Immature natural killer cell (primary cell): Measurements from ENCODE around the gene AQP3. TPM values are rescaled to one million over a fixed set of nuclear protein-coding genes. Genes with fewer than 3 reads are reported as not detected.

ENCODE experiments used
- DNase-seq, 3 donors: peaks; one replicate each; pipeline ENCODE4 v3.0.0; 2022; ENCODE audit warnings: mixed read lengths in 1 of 3
- H3K27ac Mint-ChIP-seq, 6 donors: one replicate each; pipeline ENCODE4 v1.8.0; 2020; ENCODE audit warnings: mixed read lengths in 6 of 6, mild to moderate bottlenecking in 5 of 6, inconsistent platforms in 4 of 6, moderate library complexity in 3 of 6
- H3K27me3 Mint-ChIP-seq, 3 donors: one replicate each; pipeline ENCODE4 v1.8.0; 2020 to 2021; ENCODE audit warnings: low read depth in 3 of 3, mild to moderate bottlenecking in 3 of 3, mixed read lengths in 3 of 3, moderate library complexity in 3 of 3, inconsistent platforms in 1 of 3
- H3K36me3 Mint-ChIP-seq, 3 donors: one replicate each; pipeline ENCODE4 v1.8.0; 2020; ENCODE audit warnings: mixed read lengths in 3 of 3, inconsistent platforms in 2 of 3, mild to moderate bottlenecking in 2 of 3
- H3K4me1 Mint-ChIP-seq, 2 donors: one replicate each; pipeline ENCODE4 v1.8.0; 2020; ENCODE audit warnings: inconsistent platforms in 2 of 2, mild to moderate bottlenecking in 2 of 2, mixed read lengths in 2 of 2, moderate library complexity in 1 of 2
- H3K4me3 Mint-ChIP-seq, 5 donors: one replicate each; pipeline ENCODE4 v1.8.0; 2020; ENCODE audit warnings: mild to moderate bottlenecking in 5 of 5, mixed read lengths in 5 of 5, inconsistent platforms in 3 of 5, moderate library complexity in 3 of 5
- H3K9me3 Mint-ChIP-seq, 6 donors: one replicate each; pipeline ENCODE4 v1.8.0; 2020; ENCODE audit warnings: mild to moderate bottlenecking in 6 of 6, mixed read lengths in 6 of 6, inconsistent platforms in 4 of 6, moderate library complexity in 3 of 6
- polyA plus RNA-seq, 3 donors: library from polyadenylated mRNA; unstranded; fragments of 300-500 nt; fragmentation: Illumina TruSeq; gene quantifications; one replicate each; pipeline ENCODE4 v1.2.3, GENCODE V29; 2021

AQP3 gene
- polyA plus RNA-seq, 3 donors from 2014 or later: 5.2 to 7.9 (median 5.4) TPM

- no peak overlapping the region for H3K27ac Mint-ChIP-seq
- no peaks in the 10 kb centered on the region for H3K9me3 Mint-ChIP-seq
- peaks cover 0 to 4% (median 0%) of the 10 kb centered on the region in 3 donors for H3K36me3 Mint-ChIP-seq
- H3K4me3 Mint-ChIP-seq: no peak overlapping the region
- H3K4me1 Mint-ChIP-seq: peaks cover 22 to 27% of the 10 kb centered on the region in 2 donors
- DNase-seq: no peak
- peaks cover 0 to 1% (median 0%) of the 10 kb centered on the region in 3 donors for H3K27me3 Mint-ChIP-seq
Measured at GRCh38 chr9:33443047-33443446, 4.3 kb downstream of the AQP3 start.

- DNase-seq: no peak
- Mint-ChIP-seq H3K27me3 (peaks cover 0 to 1% (median 0%) of the 10 kb centered on the region in 3 donors), H3K9me3 (no peaks in the 10 kb centered on the region), H3K36me3 (peaks cover 0 to 4% (median 0%) of the 10 kb centered on the region in 3 donors), H3K4me3 (no peak overlapping the region), H3K4me1 (peaks cover 15 to 19% of the 10 kb centered on the region in 2 donors), H3K27ac (no peak overlapping the region)
Measured at GRCh38 chr9:33442125-33442524, 5.3 kb downstream of the AQP3 start.

- Mint-ChIP-seq H3K9me3 (no peaks in the 10 kb centered on the region), H3K36me3 (peaks cover 0 to 4% (median 0%) of the 10 kb centered on the region in 3 donors), H3K27me3 (peaks cover 0 to 2% (median 0%) of the 10 kb centered on the region in 3 donors), H3K27ac (no peak overlapping the region), H3K4me1 (peaks cover 3 to 5% of the 10 kb centered on the region in 2 donors), H3K4me3 (no peak overlapping the region)
- no peak for DNase-seq
Measured at GRCh38 chr9:33440609-33441008, 6.8 kb downstream of the AQP3 start.

GRCh38 chr9:33440204-33440603 is 7.2 kb downstream of the AQP3 start:
- peak overlapping the region in 1 of 6 donors; percentile 36 for H3K27ac Mint-ChIP-seq

DNA sequence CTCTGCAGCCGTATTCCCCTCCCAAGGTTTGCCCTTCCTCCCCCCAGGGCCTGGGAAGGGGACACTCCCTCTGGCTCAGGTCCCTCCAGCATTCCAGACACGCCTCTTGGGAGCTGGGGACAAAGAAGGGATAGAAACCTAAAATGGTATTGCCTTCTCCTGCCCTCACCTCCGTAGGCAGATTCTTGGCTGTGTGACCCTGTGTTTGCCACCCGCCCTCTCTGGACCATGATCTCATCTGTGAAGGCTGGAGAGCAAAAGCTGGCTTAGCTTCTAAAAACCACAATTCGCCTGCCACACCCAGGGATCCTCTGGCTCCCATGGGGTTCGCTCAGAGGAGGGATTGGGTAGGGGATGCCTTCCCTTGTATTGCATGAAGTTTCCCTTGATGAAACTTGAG is 7.7 kb downstream of the AQP3 start:
- DNase-seq: no peak

More at GRCh38 chr9:33440204-33440603, 7.2 kb downstream of the AQP3 start:
- no peak for DNase-seq
- Mint-ChIP-seq H3K27me3 (peaks cover 0 to 4% (median 0%) of the 10 kb centered on the region in 3 donors), H3K4me3 (no peak overlapping the region), H3K9me3 (no peaks in the 10 kb centered on the region), H3K36me3 (peaks cover 0 to 4% (median 0%) of the 10 kb centered on the region in 3 donors), H3K4me1 (peaks cover 2 to 3% of the 10 kb centered on the region in 2 donors)

GRCh38 chr9:33438926-33439680 is 8.3 kb downstream of the AQP3 start:
- Mint-ChIP-seq H3K4me3 (no peak overlapping the region), H3K27me3 (peaks cover 0 to 4% (median 3%) of the 10 kb centered on the region in 3 donors), H3K9me3 (no peaks in the 10 kb centered on the region), H3K27ac (no peak overlapping the region), H3K36me3 (peaks cover 0 to 4% (median 0%) of the 10 kb centered on the region in 3 donors), H3K4me1 (no peaks in the 10 kb centered on the region)
- no peak for DNase-seq

More for the DNA sequence above, 7.7 kb downstream of the AQP3 start:
- Mint-ChIP-seq H3K27ac (no peak overlapping the region), H3K4me3 (no peak overlapping the region), H3K4me1 (no peaks in the 10 kb centered on the region), H3K36me3 (peaks cover 0 to 4% (median 0%) of the 10 kb centered on the region in 3 donors), H3K9me3 (no peaks in the 10 kb centered on the region), H3K27me3 (peaks cover 0 to 4% (median 0%) of the 10 kb centered on the region in 3 donors)

- no peaks in the 10 kb centered on the region for H3K4me1 Mint-ChIP-seq
- H3K4me3 Mint-ChIP-seq: no peak overlapping the region
- H3K27ac Mint-ChIP-seq: peak overlapping the region in 1 of 6 donors; percentile 6
- H3K36me3 Mint-ChIP-seq: peaks cover 0 to 4% (median 0%) of the 10 kb centered on the region in 3 donors
- no peak for DNase-seq
- H3K27me3 Mint-ChIP-seq: peaks cover 0 to 4% (median 4%) of the 10 kb centered on the region in 3 donors
- no peaks in the 10 kb centered on the region for H3K9me3 Mint-ChIP-seq
Measured at GRCh38 chr9:33437898-33438297, 9.5 kb downstream of the AQP3 start.

- Mint-ChIP-seq H3K36me3 (peaks cover 0 to 4% (median 0%) of the 10 kb centered on the region in 3 donors), H3K9me3 (no peaks in the 10 kb centered on the region), H3K4me3 (no peak overlapping the region), H3K27ac (no peak overlapping the region), H3K27me3 (peaks cover 0 to 4% (median 4%) of the 10 kb centered on the region in 3 donors), H3K4me1 (no peaks in the 10 kb centered on the region)
- no peak for DNase-seq
Measured at GRCh38 chr9:33437205-33437604, 10.2 kb downstream of the AQP3 start.

GRCh38 chr9:33436445-33436844 is 10.9 kb downstream of the AQP3 start:
- Mint-ChIP-seq H3K9me3 (no peaks in the 10 kb centered on the region), H3K27ac (no peak overlapping the region), H3K4me3 (no peak overlapping the region), H3K27me3 (peaks cover 0 to 4% (median 4%) of the 10 kb centered on the region in 3 donors), H3K36me3 (peaks cover 0 to 4% (median 0%) of the 10 kb centered on the region in 3 donors), H3K4me1 (no peaks in the 10 kb centered on the region)
- no peak for DNase-seq

- no peak overlapping the region for H3K4me3 Mint-ChIP-seq
- H3K36me3 Mint-ChIP-seq: peaks cover 0 to 4% (median 0%) of the 10 kb centered on the region in 3 donors
- H3K27me3 Mint-ChIP-seq: peaks cover 0 to 4% (median 4%) of the 10 kb centered on the region in 3 donors
- DNase-seq: no peak
- no peaks in the 10 kb centered on the region for H3K4me1 Mint-ChIP-seq
- no peaks in the 10 kb centered on the region for H3K9me3 Mint-ChIP-seq
- H3K27ac Mint-ChIP-seq: peak overlapping the region in 1 of 6 donors; percentile 3
Measured at GRCh38 chr9:33435821-33436277, 11.5 kb downstream of the AQP3 start.

DNA sequence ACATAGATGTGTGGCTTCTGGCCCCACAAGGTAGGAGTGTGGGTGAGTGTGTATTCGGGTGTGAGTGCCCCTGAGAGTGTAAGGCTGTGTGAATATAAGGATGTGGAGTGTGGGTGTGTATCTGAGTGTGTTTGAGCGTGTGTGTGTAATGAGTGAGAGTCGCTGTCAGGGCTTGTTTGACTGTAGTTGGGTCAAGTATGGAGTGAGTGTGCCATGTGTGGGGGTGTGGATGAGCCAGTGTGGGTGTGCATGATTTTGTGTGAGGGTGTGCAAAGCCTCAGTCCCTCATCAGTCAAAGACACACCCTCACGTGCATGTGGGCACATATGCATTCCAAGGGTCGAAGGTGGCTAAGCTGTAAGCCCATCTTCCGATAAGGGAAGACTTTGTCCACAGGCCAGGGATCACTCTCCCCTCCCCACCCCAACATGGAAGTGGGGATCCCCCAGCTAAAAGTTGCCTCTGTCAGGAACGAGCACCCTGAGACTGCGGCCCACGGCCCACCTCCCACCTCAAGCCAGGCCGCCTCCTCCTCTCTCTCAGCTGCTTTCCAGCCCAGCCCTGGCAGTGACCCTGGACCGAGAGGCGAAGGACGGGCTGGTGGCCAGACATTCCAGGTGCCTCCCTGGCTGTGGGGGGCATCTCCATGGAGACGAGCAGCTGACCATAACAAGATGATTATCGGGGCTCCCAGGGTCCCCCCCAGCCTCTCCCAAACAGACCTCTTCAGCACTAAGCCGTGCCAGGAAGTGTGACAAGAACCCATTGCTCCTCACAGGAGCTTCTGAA is 12.9 kb downstream of the AQP3 start:
- H3K9me3 Mint-ChIP-seq: no peaks in the 10 kb centered on the region
- no peaks in the 10 kb centered on the region for H3K4me1 Mint-ChIP-seq
- DNase-seq: no peak
- H3K27ac Mint-ChIP-seq: no peak overlapping the region
- H3K27me3 Mint-ChIP-seq: peaks cover 0 to 4% (median 2%) of the 10 kb centered on the region in 3 donors
- no peaks in the 10 kb centered on the region for H3K36me3 Mint-ChIP-seq
- H3K4me3 Mint-ChIP-seq: no peak overlapping the region

DNA sequence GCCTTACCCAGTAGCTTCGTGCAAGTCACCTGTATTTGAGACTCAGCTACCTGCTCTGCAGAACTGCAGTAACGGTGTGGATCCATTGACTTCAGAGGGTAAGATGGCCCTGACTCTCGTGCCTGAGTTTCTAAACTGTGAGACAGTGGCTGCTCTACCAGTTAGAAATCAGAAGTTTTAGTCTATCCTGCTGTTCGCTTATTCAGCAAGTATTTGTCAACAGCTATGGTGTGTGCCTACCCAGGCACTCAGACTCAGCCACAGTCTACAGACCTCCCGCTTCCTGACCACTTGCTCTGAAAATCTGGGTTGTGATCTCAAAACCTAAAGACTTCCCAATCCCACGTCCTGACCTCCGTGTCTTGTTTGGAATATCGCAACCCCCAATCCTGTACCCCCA is 13.5 kb downstream of the AQP3 start:
- Mint-ChIP-seq H3K4me3 (no peak overlapping the region), H3K27ac (no peak overlapping the region), H3K4me1 (no peaks in the 10 kb centered on the region), H3K36me3 (no peaks in the 10 kb centered on the region), H3K9me3 (no peaks in the 10 kb centered on the region), H3K27me3 (peaks cover 0 to 4% (median 2%) of the 10 kb centered on the region in 3 donors)
- DNase-seq: no peak

DNA sequence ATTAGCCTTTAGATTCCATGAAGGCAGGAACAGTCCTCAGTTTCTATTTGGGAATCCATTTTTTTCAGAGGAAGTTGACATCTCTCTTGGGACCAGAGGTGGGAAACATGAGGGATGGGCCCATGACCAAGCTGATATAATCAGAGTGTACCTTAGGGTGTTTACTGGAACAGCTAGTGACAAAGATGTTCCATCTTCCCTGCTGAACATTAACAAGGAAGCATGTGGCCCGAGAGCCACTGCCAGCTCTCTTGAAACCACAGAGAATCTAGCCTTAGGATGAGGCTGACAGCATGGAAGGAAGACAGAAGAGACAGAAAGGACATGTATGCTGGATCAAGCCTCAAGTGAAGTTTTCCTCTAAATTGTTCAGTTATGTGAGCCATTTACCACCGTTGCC is 16.0 kb downstream of the AQP3 start:
- DNase-seq: no peak
- no peak overlapping the region for H3K27ac Mint-ChIP-seq
- no peaks in the 10 kb centered on the region for H3K9me3 Mint-ChIP-seq
- no peak overlapping the region for H3K4me3 Mint-ChIP-seq
- peaks cover 0 to 5% (median 4%) of the 10 kb centered on the region in 3 donors for H3K27me3 Mint-ChIP-seq
- peaks cover 2 to 9% of the 10 kb centered on the region in 2 donors for H3K4me1 Mint-ChIP-seq
- no peaks in the 10 kb centered on the region for H3K36me3 Mint-ChIP-seq

DNA sequence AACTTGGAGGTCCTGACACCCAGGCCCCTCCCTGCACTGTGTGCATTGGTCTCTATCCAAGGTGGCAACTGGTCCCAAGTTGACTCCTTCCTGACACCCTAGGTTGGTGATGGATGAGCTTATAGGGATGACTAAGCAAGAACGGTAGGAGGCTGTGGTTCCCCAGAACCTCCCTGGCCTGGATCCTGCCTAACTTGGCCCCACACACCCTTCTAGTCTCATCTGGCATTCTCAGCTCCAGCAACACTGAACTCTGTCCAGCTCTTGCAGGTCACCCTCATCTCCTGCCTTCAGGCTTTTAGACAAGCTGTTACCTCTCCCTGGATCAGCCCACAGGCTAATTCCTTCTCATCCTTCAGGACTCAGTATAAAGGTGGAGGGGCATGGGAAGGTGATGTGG is 16.5 kb downstream of the AQP3 start:
- H3K9me3 Mint-ChIP-seq: no peaks in the 10 kb centered on the region
- DNase-seq: no peak
- H3K36me3 Mint-ChIP-seq: no peaks in the 10 kb centered on the region
- H3K27ac Mint-ChIP-seq: peak overlapping the region in 1 of 6 donors; percentile 64
- H3K27me3 Mint-ChIP-seq: peaks cover 0 to 5% (median 4%) of the 10 kb centered on the region in 3 donors
- H3K4me1 Mint-ChIP-seq: peaks cover 2 to 9% of the 10 kb centered on the region in 2 donors
- no peak overlapping the region for H3K4me3 Mint-ChIP-seq
